A549 (cell line): Measurements from ENCODE around the gene PPP6R1. TPM values are rescaled to one million over a fixed set of nuclear protein-coding genes. Genes with fewer than 3 reads are reported as not detected.
A peak's percentile ranks its signal among the peaks of the same experiment; 100 is the strongest.

Experiments
- ATAC-seq, 2 experiments: fragments of 200-7000 bp in 1 of 2; fragments of >200 bp in 1 of 2; cut with Nextera tagmentation in 1 of 2; cut with Tn5 transposase in 1 of 2; 3 replicates each; pipeline versions ENCODE4 v1.8.0 to v1.9.1; 2018 to 2020; ENCODE audit warnings: mild to moderate bottlenecking in 1 of 2, moderate library complexity in 1 of 2
- CTCF ChIA-PET: fragments of 300-600 bp; sonication (Branson Sonifier 250); formaldehyde crosslinking; extraction: SDS; loops from one replicate; lab custom pipeline; 2021; ENCODE audit warnings: antibody characterized with exemption, inconsistent platforms; lab: Yijun Ruan, JAX
- POLR2A ChIA-PET: fragments of 350-600 bp; formaldehyde crosslinking; extraction: SDS; loops from one replicate; lab custom pipeline; 2021; ENCODE audit warnings: antibody characterized with exemption, inconsistent platforms; lab: Yijun Ruan, JAX
- DNase-seq, 2 experiments: peaks; one replicate each; pipeline versions ENCODE4 v3.0.0 to v3.0.0-alpha.2; 2011 to 2016; ENCODE audit warnings: low read depth in 1 of 2, low spot score in 1 of 2
- FAIRE-seq: peaks from 2 replicates; lab custom pipeline; 2011; peaks lifted over from hg19 to GRCh38; lab: Jason Lieb, UNC
- H3K27ac ChIP-seq, 2 experiments: fragments of >200 bp; sonication (Bioruptor Twin); formaldehyde crosslinking; 3 replicates each; pipeline ENCODE4 v1.5.1; 2016 to 2017
- H3K4me1 ChIP-seq: fragments of >200 bp; sonication (Bioruptor Twin); formaldehyde crosslinking; 3 replicates; pipeline ENCODE4 v1.6.1; 2016
- H3K4me2 ChIP-seq: fragments of >200 bp; sonication (Bioruptor Twin); formaldehyde crosslinking; 3 replicates; pipeline ENCODE4 v1.6.1; 2016
- H3K4me3 ChIP-seq: fragments of >200 bp; sonication (Bioruptor Twin); formaldehyde crosslinking; 3 replicates; pipeline ENCODE4 v1.5.1; 2016
- H3K9me3 ChIP-seq: fragments of >200 bp; sonication (Bioruptor Twin); formaldehyde crosslinking; 3 replicates; pipeline ENCODE4 v1.6.1; 2016
- BCL3 ChIP-seq: fragments of >200 bp; sonication (Bioruptor Twin); formaldehyde crosslinking; IDR thresholded peaks from 3 replicates; pipeline ENCODE4 v1.6.1; 2016
- BHLHE40 ChIP-seq: IDR thresholded peaks from 2 replicates; pipeline ENCODE4 v1.6.1; 2012; ENCODE audit warnings: low read depth, low read length, inconsistent platforms
- CBX8 ChIP-seq: fragments of 200-600 bp; sonication (generic); IDR thresholded peaks from 2 replicates; pipeline ENCODE4 v1.6.1; 2016
- CEBPB ChIP-seq, 2 experiments: fragments of >200 bp in 1 of 2; sonication (Bioruptor Twin) in 1 of 2; formaldehyde crosslinking in 1 of 2; IDR thresholded peaks; 2 replicates each; pipeline ENCODE4 v1.6.1; 2012 to 2016
- CHD2 ChIP-seq: fragments of 150-350 bp; IDR thresholded peaks from 2 replicates; pipeline ENCODE4 v1.6.1; 2014; ENCODE audit warnings: low read length; ENCODE audit not compliant: partially characterized antibody
- ELK1 ChIP-seq: fragments of 150-350 bp; IDR thresholded peaks from 2 replicates; pipeline ENCODE4 v1.6.1; 2014; ENCODE audit warnings: low read depth, mild to moderate bottlenecking, low read length
- ESRRA ChIP-seq: fragments of 150-350 bp; IDR thresholded peaks from 2 replicates; pipeline ENCODE4 v1.6.1; 2014; ENCODE audit warnings: mild to moderate bottlenecking, low read length, borderline replicate concordance
- GATA3 ChIP-seq: IDR thresholded peaks from 2 replicates; pipeline ENCODE4 v1.6.1; 2012; ENCODE audit warnings: borderline replicate concordance
- HOXB5 ChIP-seq: fragments of 250-450 bp; sonication (Bioruptor Pico); IDR thresholded peaks from 2 replicates; pipeline ENCODE4 v1.5.0; 2020; ENCODE audit warnings: mild to moderate bottlenecking, moderate library complexity
- KDM1A ChIP-seq: fragments of 200-600 bp; sonication (generic); IDR thresholded peaks from 2 replicates; pipeline ENCODE4 v1.6.1; 2016; ENCODE audit warnings: low read depth, mild to moderate bottlenecking
- MAFK ChIP-seq: fragments of 450-650 bp; IDR thresholded peaks from 2 replicates; pipeline ENCODE4 v1.6.1; 2014; ENCODE audit not compliant: partially characterized antibody
- MAX ChIP-seq: IDR thresholded peaks from 2 replicates; pipeline ENCODE4 v1.6.1; 2012
- NR3C1 ChIP-seq: fragments of >200 bp; sonication (Bioruptor Twin); formaldehyde crosslinking; IDR thresholded peaks from 3 replicates; pipeline ENCODE4 v1.6.1; 2017
- PHF8 ChIP-seq: fragments of 200-600 bp; sonication (generic); IDR thresholded peaks from 2 replicates; pipeline ENCODE4 v1.6.1; 2016; ENCODE audit warnings: low read depth, mild to moderate bottlenecking, antibody characterized with exemption, moderate library complexity, borderline replicate concordance
- POLR2AphosphoS2 ChIP-seq: conservative IDR thresholded peaks from 2 replicates; pipeline ENCODE4 v1.6.1; 2012; ENCODE audit warnings: low read length, improper control_type of control experiment, inconsistent platforms
- RCOR1 ChIP-seq: fragments of 150-350 bp; IDR thresholded peaks from 2 replicates; pipeline ENCODE4 v1.6.1; 2014; ENCODE audit warnings: antibody characterized with exemption, low read length, low read depth
- SMC3 ChIP-seq: fragments of >200 bp; sonication (Bioruptor Twin); formaldehyde crosslinking; IDR thresholded peaks from 3 replicates; pipeline ENCODE4 v1.6.1; 2018; ENCODE audit warnings: inconsistent platforms
- TFCP2L1 ChIP-seq: fragments of 250-450 bp; sonication (Bioruptor Pico); IDR thresholded peaks from 2 replicates; pipeline ENCODE4 v1.5.0; 2021; ENCODE audit warnings: mild to moderate bottlenecking
- TP53 ChIP-seq: fragments of 250-450 bp; sonication (Bioruptor Pico); IDR thresholded peaks from 2 replicates; pipeline ENCODE4 v1.5.0; 2021; ENCODE audit warnings: mild to moderate bottlenecking, moderate library complexity
- WGBS: methylation state at CpG from one replicate; pipeline ENCODE4 v1.1.6; 2017; ENCODE audit errors: missing lambda C conversion rate; 5-methylcytosine and 5-hydroxymethylcytosine counted together
- polyA plus RNA-seq, 4 experiments: library from polyadenylated mRNA; depleted of rRNA in 3 of 4; stranded (reverse); fragments of >200 nt; fragmentation: RNase III in 1 of 4; extraction: RNeasy Plus Mini Kit Qiagen cat#74134 plus additional on column Dnase treatment in 1 of 4; gene quantifications; 2 replicates in 3 of 4; 3 replicates in 1 of 4; pipeline ENCODE4 v1.2.3, GENCODE V29; 2011 to 2017

The PPP6R1 gene
- polyA plus RNA-seq, 2 of the 4 experiments (the other 2 are of a cell fraction): 42.9 to 78.0 TPM

- DNase-seq (no peak), FAIRE-seq (no peak), ATAC-seq (peak; percentile 23 to 35)
- H3K4me3 ChIP-seq: peak overlapping the region; percentile 81
- H3K4me2 ChIP-seq: peak overlapping the region; percentile 88
- H3K9me3 ChIP-seq: no peaks in the 10 kb centered on the region
- H3K4me1 ChIP-seq: peaks cover 36% of the 10 kb centered on the region
- H3K27ac ChIP-seq: peak overlapping the region; percentile 85 to 95
- ChIA-PET CTCF (interaction anchor here (1.1 to 2.3 kb wide), 6 partner anchors 10 to 126 kb away, joined by 3 to 8 read pairs (median 4); partner anchors contain the start of gene TMEM238), POLR2A (interaction anchor here (0.7 to 1.8 kb wide), 16 partner anchors 12 to 218 kb away, joined by 3 to 52 read pairs (median 4); partner anchors contain the start of genes HSPBP1, TMEM238, TMEM86B and UBE2S)
- TF ChIP-seq GATA3 (no peak), TFCP2L1 (CRISPR knock-in tag) (no peak), ESRRA (no peak), NR3C1 (no peak), CEBPB (IDR thresholded peaks at IDR 0.05) (no peak), BHLHE40 (no peak), HOXB5 (CRISPR knock-in tag) (no peak), SMC3 (no peak), TP53 (CRISPR knock-in tag) (no peak), POLR2AphosphoS2 (no peak), KDM1A (no peak), CBX8 (no peak), CHD2 (no peak), ELK1 (no peak)
- TF ChIP-seq, all 56 proteins: peak for 0
- no CpG with 5 or more reads among the region's 53 CpGs for WGBS
Observed at GRCh38 chr19:55258476-55258827, 365 bp downstream of the PPP6R1 start.

- peak overlapping the region; percentile 88 for H3K4me2 ChIP-seq
- ATAC-seq (no peak), FAIRE-seq (no peak), DNase-seq (no peak)
- H3K4me1 ChIP-seq: peaks cover 36% of the 10 kb centered on the region
- ChIA-PET CTCF (interaction anchor here (0.9 to 4.1 kb wide), 8 partner anchors 12 to 160 kb away, joined by 3 to 16 read pairs (median 4); partner anchors contain the start of gene DNAAF3), POLR2A (interaction anchor here (0.6 to 1.6 kb wide), 3 partner anchors 22 to 126 kb away, joined by 3 to 5 read pairs (median 3); partner anchors contain the start of genes HSPBP1 and TMEM238)
- H3K27ac ChIP-seq: peak overlapping the region; percentile 85 to 95
- TF ChIP-seq BCL3 (no peak), MAFK (no peak), ELK1 (no peak), MAX (peak; percentile 50; the same call in 1 of the 2 replicates), RCOR1 (no peak), PHF8 (no peak), ESRRA (no peak)
- H3K9me3 ChIP-seq: no peaks in the 10 kb centered on the region
- 19% methylated on average over 51 of the region's 51 CpGs for WGBS
- H3K4me3 ChIP-seq: peak overlapping the region; percentile 81
Observed at GRCh38 chr19:55257461-55258420, 1.1 kb downstream of the PPP6R1 start.
